Measurements from ENCODE around the gene LRRC28. TPM values are rescaled to one million over a fixed set of nuclear protein-coding genes. Genes with fewer than 3 reads are reported as not detected.

The LRRC28 gene
- total RNA-seq, 1 donor from 2014 or later = 13.4 TPM

DNA sequence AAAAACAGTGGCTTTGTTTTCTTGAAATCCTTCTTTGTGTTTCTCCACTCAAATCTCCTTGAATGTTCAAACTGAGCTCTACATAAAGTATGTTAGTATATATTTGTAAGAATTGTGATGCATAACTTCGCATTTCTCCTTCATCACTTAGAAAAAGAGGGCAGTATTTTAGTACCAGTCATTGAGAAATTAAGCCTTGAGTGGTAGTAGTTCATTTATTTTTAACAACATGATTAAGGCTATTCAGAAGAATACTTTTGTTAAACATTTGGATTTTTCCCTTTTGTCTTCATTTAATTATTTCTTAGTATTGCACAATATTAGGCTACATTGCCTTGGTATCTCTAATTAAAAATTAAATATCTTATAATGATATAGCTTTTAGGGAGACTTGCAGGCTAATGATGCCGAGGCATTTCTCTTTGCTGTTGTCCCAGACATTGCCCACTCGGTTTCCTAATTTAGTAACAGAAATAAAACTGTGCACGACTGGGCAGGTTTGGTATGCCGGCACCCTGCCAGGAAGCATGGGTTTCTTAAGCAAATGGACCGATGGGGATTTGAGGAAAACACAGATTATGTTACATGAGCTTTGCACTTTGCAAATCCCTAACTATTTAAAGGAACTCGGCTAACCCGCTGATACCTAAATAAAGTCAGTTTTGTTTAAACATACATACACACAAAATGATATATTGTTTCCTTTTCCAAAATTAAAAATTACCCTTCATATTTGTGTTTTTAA, 54.7 kb downstream of the LRRC28 start:
- DNase-seq (ENCODE audit: low read depth, low spot score) = no peak

DNA sequence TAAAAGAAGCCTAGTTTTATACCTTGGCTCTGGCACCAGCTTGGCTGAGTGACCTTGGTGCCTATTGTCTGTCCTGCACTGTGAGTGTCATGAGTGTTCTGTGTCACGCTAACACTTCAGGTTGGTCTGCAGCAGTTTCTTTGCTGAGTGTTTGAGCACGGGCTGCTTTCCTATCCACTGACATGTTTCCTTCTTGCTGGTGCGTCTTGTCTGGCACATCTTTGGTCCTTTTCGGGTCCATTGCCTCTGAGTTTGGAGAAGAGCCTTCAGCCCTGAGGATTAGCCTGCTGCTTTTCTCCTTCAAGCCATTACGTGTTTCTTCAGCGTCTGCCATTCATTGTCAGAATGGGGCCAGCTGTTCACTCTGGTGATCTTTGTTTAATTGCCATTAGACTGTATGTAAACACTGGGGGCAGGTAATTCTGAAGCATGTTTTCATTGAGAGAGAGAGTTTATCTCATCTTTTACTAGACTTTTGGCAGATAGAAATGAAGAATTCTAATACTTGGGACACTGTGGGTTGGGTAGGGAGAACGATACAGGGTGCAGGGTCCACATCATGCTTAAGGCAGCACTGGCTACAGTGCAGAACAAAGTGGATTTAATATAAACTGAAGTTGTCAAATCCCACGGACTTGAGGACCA, 55.5 kb downstream of the LRRC28 start:
- no peak for DNase-seq (ENCODE audit: low read depth, low spot score)

DNA sequence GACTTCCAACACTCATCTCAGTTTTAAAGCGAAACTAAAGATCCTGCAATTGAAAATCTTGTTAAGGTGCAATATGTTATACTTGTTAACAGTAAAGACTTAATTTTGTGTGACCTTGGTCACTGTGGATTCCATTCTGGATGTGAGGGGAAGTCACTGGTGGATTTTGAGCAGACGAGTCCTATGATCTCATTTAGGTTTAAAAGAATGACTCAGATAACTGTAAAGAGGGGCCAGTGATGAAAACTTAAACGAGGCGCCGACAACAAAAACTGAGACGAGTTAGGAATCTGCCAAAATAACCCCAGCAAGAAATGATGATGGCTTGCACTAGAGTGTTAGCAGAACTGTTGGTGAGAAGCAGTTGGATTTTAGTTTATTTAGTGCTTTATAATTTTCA, 56.5 kb downstream of the LRRC28 start:
- no peak for DNase-seq (ENCODE audit: low read depth, low spot score)

DNA sequence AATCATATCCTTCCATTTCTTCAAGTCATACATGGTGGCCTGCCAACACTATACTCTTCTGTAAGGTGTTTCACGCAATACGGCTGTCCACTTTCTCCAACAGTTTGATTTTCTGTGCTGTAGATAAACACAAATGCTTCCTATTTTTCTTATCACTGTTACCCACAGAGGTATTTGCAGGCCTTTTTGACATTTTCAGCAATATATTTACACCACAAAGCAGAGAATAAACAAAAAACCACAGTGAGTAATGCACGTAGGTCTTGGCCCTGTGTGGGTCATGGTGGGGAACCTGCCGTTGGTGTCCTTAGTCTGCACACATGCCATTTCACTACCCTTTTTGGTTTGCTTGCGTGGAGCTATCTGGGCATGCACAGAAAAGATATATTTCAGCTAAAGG, 59.5 kb downstream of the LRRC28 start:
- DNase-seq (ENCODE audit: low read depth, low spot score) = no peak

DNA sequence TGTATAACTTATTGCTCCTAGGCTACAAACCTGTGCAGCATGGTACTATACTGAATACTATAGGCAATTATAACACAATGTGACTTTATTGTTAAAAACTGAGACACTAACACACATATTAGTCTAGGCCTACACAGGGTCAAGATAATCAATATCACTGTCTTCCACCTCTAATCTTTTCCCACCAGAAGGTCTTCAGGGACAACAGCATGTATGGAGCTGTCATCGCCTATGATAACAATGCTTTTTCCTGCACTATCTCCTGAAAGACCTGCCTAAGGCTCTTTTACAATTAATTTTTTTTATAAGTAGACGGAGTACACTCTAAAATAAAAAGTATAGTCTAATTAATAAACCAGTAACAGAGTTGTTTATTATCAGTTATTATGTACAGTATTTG, 60.9 kb downstream of the LRRC28 start:
- DNase-seq (ENCODE audit: low read depth, low spot score) = no peak

DNA sequence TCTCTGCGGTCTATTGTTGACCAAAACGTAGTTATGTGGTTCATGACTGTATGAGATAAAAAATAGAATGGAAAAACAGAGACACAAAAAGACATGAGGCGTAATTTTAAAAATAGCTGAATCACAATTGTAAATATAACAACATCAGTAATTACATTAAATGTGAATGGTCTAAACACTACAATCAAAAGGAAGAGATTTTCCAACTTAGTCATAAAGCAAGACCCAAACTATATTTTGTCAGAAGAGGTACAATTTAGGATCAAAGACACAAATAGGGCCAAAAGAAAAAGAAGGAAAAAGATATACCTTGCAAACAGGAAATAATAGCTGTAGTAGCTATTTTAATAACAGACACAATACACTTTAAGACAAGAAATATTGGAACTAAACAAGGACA, 61.5 kb downstream of the LRRC28 start:
- DNase-seq (ENCODE audit: low read depth, low spot score) = no peak

DNA sequence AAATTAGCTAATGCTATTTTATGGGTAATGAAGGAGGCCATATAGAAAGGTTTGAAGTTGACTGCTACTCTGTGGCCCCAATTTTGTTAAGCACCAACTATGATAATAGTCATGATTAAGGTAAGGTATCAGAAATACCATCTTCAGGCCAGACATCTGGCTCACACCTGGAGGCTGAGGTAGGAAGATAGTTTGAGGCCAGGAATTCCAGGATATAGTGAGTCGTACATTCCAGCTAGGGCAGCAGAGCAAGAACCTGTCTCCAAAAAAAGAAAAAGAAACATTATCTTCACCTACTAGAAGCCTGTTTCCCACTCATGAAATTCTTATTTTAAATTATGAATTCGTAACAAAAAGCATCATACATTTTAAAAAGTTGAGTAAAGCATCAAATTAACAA, 64.4 kb downstream of the LRRC28 start:
- no peak for DNase-seq (ENCODE audit: low read depth, low spot score)

DNA sequence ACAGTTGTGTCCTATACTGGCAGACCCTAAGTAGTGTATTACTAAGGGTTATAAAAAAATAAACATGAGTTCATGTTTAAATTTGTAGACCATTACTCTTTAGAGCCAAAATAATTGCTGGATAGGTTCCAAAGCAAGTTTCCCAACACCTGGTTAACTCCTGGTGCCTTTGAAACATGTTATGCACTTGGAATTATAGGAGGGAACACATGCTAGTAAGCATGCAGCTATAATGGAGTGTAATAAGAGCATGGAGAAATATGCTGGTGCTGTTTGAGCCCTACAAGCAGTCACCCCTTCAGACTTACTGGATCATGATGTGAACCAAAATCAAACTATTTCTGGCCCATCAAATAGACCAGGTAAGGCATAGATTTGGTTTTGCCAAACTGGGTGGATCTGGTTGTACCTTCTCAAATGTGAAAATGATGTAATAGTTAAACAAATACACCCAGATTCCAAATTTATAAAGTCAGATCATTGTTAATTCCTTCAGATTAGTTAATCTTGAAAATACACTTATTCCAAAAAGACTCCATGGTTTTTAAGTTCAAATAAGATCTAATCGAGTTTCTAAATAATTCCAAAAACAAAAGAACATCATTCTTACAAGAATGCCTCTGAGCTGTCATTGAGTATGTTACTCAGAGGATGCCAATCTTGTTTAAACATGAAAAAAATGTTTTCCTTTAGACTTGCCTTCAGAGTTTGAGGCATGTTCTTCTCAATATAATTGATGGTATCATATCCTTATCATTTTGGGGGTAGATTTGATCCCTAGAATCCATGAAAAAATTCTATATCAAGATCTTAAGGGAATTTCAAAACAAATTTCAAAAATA, 69.3 kb downstream of the LRRC28 start:
- no peak for DNase-seq (ENCODE audit: low read depth, low spot score)

DNA sequence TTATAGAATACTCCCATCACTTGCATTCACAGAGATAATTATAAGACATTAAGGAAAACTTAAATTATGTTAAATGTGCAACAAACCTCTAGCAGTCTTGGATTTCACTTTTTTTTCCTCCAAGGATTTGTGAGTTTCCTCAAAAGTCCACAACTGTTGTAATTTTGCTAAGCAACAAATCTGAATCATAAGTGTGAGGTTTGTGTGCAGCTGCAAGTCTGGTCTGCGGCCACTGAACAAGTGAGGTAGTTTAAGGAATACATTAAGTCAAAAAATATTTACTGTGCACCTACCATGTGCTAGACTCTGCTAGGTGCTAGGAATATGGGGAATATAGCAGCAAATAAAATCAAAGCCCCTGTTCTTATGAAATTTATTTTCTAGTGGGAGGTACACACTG, 70.2 kb downstream of the LRRC28 start:
- DNase-seq (ENCODE audit: low read depth, low spot score) = no peak

DNA sequence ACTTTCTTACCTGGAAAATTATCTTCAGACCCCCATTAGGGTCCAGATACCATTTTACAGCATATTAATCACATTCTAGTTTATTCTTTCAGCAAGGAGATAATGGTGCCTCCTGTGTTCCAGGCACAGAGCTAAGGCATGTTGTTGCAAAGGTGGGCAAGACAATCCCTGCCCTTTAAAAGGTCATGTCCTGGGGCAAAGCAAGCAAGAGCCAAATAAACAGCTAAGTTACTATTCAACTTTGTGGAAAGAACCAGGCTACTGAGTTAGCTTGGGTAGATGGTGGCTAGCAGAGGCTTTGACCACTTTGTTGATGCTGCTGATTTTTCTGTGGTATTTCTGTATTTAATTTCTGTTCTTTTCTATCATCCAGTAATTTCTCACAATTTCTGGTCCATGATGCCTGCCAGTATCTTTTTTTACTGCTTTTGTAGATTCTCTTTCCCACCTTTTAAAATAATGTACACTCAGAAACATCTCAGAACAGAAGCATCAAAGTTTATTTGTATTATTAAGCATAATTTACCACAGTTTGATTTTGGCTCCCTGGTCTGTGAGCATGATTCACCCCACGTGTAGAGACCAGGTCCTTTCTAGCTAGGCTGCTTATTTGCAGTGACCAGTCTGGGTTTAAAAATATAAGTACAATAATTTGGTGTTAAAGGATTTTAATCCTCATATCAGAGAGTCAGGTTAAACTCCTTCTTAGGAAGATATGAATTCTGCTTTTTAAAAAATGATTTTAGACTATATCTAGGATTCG, 71.5 kb downstream of the LRRC28 start:
- no peak for DNase-seq (ENCODE audit: low read depth, low spot score)

DNA sequence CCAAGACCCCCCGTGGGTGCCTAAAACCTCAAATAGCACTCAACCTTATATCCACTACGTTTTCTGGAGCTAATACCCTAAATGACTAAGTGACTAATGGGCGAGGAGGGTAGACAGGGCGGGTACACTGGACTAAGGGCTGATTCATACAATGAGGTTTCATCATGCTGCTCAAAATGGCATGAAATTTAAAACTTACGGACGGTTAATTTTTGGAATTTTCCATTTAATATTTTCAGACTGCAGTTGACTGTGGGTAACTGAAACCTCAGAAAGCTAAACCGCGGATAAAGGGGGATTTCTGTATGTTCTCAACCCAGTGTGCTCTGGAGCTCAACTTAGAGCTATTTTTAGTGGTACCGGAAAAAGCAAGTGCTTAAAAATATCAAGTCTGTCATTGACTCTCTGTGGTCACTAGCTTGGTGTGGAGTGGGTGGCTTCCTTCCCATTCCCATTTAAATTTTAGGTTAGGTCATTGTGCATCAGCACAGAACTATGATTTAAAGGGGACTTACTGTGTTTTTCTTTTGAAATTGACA, 72.9 kb downstream of the LRRC28 start:
- no peak for DNase-seq (ENCODE audit: low read depth, low spot score)

DNA sequence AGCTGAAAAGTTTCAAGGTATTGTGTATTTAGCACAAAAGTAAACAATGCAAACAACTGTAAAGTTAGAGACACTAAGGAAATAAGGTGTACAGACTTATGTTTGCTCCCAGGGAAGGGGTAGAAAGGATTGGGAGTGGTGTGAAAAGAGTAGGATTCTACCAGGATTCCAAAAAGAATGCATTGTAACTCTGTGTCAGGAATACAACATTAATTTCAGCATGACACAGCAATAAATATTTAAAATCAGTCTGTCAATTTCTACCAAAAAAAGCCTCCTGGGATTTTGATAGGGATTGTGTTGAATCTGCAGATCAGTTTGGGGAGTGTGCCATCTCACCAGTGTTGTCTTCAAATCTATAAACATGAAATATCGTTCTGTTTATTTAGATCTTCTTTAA, 73.4 kb downstream of the LRRC28 start:
- DNase-seq (ENCODE audit: low read depth, low spot score) = no peak

DNA sequence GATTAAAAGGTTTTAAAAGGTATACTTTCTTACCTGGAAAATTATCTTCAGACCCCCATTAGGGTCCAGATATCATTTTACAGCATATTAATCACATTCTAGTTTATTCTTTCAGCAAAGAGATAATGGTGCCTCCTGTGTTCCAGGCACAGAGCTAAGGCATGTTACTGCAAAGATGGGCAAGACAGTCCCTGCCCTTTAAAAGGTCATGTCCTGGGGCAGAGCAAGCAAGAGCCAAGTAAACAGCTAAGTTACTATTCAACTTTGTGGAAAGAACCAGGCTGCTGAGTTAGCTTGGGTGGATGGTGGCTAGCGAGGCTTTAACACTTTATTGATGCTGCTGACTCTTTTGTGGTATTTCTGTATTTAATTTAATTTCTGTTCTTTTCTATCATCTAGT, 75.0 kb downstream of the LRRC28 start:
- DNase-seq (ENCODE audit: low read depth, low spot score) = no peak

DNA sequence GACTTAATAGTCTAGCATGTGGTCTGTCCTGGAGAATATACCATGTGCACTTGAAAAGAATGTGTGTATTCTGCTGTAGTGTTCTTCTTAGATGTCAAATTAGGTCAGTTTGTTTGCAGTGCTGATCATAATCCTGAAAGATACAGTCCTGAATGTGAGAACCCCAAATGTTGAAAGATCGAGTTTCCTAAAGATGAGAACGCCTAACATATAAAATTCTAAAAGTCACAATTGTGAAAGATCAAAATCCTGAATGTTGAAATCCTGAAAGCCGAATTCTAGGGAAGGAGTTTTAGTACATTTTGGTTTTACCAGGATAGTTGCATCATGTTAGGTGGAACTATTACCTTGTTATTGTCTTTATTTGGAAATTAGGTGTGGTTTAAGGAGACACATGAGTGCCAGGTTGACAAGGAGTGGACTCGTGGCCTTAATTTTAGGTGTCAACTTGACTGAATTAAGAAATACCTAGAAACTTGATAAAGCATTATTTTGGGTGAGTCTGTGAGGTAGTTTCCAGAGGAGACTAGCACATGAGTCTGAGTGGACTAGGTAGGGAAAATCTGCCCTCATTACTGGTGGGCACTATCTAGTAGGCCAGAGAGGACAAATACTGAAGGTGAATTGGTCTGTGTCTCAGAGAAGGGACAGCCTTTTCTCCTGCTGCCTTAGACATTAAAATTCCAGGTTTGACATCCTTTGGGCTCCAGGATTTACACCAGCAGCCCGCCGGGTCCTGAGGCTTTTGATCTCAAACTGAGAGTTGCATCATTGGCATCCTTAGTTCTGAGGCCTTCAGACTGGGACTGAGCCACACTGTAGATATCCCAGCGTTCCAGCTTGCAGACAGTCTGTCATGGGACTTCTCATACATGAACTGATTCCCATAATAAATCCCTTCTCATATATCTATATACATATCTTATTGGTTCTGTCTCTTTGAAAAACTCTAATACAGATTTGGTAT, 77.1 kb downstream of the LRRC28 start:
- no peak for DNase-seq (ENCODE audit: low read depth, low spot score)

DNA sequence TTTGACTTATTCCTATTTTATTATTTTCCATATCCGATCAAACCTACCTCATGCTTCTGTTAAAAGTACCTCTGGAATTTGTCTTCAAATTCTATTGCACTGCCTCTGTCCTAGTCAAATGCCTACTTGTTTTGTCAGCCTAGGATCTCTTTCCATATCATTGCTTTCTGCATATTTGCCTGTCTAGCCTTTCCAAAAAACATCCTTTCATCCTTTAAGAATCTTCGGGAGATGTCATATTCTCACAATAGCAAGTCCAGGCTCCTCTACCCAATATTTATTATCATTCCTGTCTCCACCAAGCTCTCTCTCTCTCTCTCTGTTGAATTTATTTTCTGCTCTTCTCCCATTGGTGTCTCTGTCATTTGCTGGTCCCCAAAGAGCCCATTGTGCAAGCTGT, 80.1 kb downstream of the LRRC28 start:
- no peak for DNase-seq (ENCODE audit: low read depth, low spot score)

DNA sequence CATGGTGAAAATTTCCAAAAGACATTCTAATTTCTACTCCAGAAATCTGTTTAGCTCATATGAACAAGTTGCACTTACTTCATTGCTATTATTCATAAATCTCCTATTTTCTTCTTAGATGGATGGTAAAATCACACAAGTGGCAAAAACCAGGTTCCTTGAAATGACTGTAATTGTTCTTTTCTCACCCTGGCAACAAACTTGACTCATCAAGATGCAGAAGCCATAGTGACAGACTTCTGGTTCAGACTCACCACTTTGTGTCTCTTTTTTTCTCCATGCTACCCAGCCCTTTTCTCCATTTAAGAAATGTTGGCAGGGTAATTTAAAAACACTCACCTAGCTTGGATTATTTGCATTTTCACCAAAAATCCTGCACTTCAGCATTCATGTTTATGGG, 82.1 kb downstream of the LRRC28 start:
- DNase-seq (ENCODE audit: low read depth, low spot score) = no peak

DNA sequence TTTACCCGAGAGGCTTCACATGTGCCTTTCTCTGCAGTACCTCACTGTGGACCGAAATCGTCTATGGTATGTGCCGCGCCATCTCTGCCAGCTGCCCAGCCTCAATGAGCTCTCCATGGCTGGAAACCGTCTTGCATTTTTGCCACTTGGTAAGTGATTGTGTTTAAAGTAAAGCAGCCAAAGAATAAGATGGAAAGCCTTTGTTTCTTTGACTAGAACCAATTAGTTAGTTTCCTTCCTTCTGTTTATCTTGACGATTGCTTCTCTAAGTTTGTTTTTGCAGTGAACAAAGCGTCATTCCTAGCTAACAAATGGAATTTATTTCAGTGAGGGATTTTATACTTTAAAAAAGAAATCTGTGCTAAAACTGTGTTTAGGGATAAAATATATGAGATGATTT, 82.7 kb downstream of the LRRC28 start:
- DNase-seq (ENCODE audit: low read depth, low spot score) = no peak

DNA sequence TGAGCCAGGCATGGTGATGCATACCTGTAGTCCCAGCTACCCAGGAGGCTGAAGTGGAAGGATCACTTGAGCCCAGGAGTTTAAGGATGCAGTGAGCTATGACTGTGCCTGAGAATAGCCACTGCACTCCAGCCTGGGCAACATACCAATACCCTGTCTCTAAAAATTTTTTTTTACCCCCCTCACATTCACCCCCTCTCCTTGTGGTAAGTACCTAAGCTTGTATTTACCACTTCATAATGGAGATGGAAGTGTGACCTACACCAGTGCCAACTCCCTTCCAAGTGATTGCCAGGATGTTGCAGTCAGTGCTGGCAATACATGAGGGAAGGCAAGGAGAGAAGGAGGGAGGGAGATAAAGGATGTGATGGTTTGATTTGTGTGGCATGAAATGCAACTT, 84.2 kb downstream of the LRRC28 start:
- DNase-seq (ENCODE audit: low read depth, low spot score) = no peak

DNA sequence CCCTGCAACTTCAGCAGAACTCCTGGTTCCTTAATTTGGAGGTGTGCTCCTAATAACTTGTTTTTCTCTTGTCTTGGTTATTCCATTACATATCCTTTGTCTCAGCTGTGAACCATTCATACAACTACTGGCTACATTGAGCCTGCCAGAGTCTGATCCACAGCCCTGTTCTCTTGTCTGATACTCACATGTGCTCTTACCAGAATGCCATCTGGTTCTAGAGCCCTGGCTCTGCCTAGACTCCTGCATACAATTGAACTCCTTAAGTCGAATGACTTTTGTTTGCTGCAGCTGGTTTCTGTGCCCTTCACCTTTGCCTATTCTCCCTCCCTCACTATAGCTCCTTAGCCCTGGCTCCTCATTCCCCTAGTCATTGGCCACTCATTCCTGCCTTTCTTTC, 85.5 kb downstream of the LRRC28 start:
- no peak for DNase-seq (ENCODE audit: low read depth, low spot score)

DNA sequence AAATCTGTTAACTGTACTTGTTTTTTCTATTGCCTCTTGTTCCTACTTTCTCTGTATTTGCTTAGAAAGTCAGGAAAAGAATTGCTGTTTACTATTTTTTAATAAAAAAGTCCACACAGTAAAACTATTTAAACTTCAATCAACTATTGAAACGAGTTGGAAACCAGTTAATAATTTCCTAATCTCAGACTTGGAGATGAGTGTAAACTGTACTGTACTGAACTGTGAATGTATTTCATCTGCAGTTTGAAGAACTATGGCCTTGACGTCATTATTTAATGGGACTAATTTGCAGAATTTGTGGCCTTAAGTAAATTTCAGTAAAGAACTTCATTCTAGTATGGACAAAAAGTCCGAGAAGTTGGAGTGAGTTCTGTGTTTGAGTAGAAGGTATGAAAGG, 89.1 kb downstream of the LRRC28 start:
- no peak for DNase-seq (ENCODE audit: low read depth, low spot score)

Data from pulmonary artery endothelial cell (primary cell).